ENCODE measurements around the gene PLXND1.
A peak's percentile ranks its signal among the peaks of the same experiment; 100 is the strongest.

The PLXND1 gene

GRCh38 chr3:129569856-129570255, 36.6 kb downstream of the PLXND1 start:
- H2AFZ ChIP-seq (ENCODE audit: low read depth, low read length), result no peak overlapping the region
- H3K9me3 ChIP-seq (ENCODE audit: insufficient read depth, low read length, severe bottlenecking), result no peaks in the 10 kb centered on the region
- H3K27me3 ChIP-seq (ENCODE audit: insufficient read depth, low read length, poor library complexity), result no peaks in the 10 kb centered on the region
- no peaks in the 10 kb centered on the region for H3K79me2 ChIP-seq (ENCODE audit: insufficient read depth, low read length)
- ATAC-seq (ENCODE audit: insufficient read depth, low read depth) (no peak), DNase-seq (no peak)
- TF ChIP-seq EZH2 (IDR thresholded peaks at IDR 0.05; ENCODE audit: borderline replicate concordance, low read depth, low read length, severe bottlenecking), result no peak
- no peak for TF ChIP-seq CTCF (IDR thresholded peaks at IDR 0.05; ENCODE audit: borderline replicate concordance, extremely low read depth, low read length, poor library complexity, severe bottlenecking)
- no peak overlapping the region for H3K27ac ChIP-seq (ENCODE audit: low read length)
- H3K9ac ChIP-seq (ENCODE audit: low read depth, low read length), result no peak overlapping the region
- peaks cover 45% of the 10 kb centered on the region for H4K20me1 ChIP-seq (ENCODE audit: insufficient read depth, low read length)
- no peak overlapping the region for H3K4me3 ChIP-seq (ENCODE audit: low read depth in 1 of 2, low read length in 2 of 2)
- no peaks in the 10 kb centered on the region for H3K4me1 ChIP-seq (ENCODE audit: insufficient read depth, low read length)
- no peak overlapping the region for H3K4me2 ChIP-seq (ENCODE audit: insufficient read depth, low read length)
- peaks cover 99% of the 10 kb centered on the region for H3K36me3 ChIP-seq (ENCODE audit: insufficient read depth, low read length)

- ATAC-seq (ENCODE audit: insufficient read depth, low read depth), result no peak
- H3K27me3 ChIP-seq (ENCODE audit: insufficient read depth, low read length, poor library complexity), result no peaks in the 10 kb centered on the region
- no peak overlapping the region for H2AFZ ChIP-seq (ENCODE audit: low read depth, low read length)
- no peak overlapping the region for H3K4me3 ChIP-seq (ENCODE audit: low read depth in 1 of 2, low read length in 2 of 2)
- H3K27ac ChIP-seq (ENCODE audit: low read length), result no peak overlapping the region
- no peaks in the 10 kb centered on the region for H3K79me2 ChIP-seq (ENCODE audit: insufficient read depth, low read length)
- TF ChIP-seq CTCF (IDR thresholded peaks at IDR 0.05; ENCODE audit: borderline replicate concordance, extremely low read depth, low read length, poor library complexity, severe bottlenecking) (no peak), EZH2 (IDR thresholded peaks at IDR 0.05; ENCODE audit: borderline replicate concordance, low read depth, low read length, severe bottlenecking) (no peak)
- peaks cover 99% of the 10 kb centered on the region for H3K36me3 ChIP-seq (ENCODE audit: insufficient read depth, low read length)
- peaks cover 40% of the 10 kb centered on the region for H4K20me1 ChIP-seq (ENCODE audit: insufficient read depth, low read length)
- H3K4me2 ChIP-seq (ENCODE audit: insufficient read depth, low read length), result no peak overlapping the region
- H3K9ac ChIP-seq (ENCODE audit: low read depth, low read length), result no peak overlapping the region
- no peak for DNase-seq
- H3K9me3 ChIP-seq (ENCODE audit: insufficient read depth, low read length, severe bottlenecking), result no peaks in the 10 kb centered on the region
- no peaks in the 10 kb centered on the region for H3K4me1 ChIP-seq (ENCODE audit: insufficient read depth, low read length)
Observed at GRCh38 chr3:129567939-129568338, 38.5 kb downstream of the PLXND1 start.

- Histone ChIP-seq H3K27ac (ENCODE audit: low read length) (no peak overlapping the region), H3K4me1 (ENCODE audit: insufficient read depth, low read length) (no peaks in the 10 kb centered on the region), H3K9me3 (ENCODE audit: insufficient read depth, low read length, severe bottlenecking) (no peaks in the 10 kb centered on the region), H4K20me1 (ENCODE audit: insufficient read depth, low read length) (peaks cover 34% of the 10 kb centered on the region), H2AFZ (ENCODE audit: low read depth, low read length) (no peak overlapping the region), H3K27me3 (ENCODE audit: insufficient read depth, low read length, poor library complexity) (no peaks in the 10 kb centered on the region), H3K79me2 (ENCODE audit: insufficient read depth, low read length) (no peaks in the 10 kb centered on the region), H3K9ac (ENCODE audit: low read depth, low read length) (no peak overlapping the region), H3K36me3 (ENCODE audit: insufficient read depth, low read length) (peaks cover 99% of the 10 kb centered on the region), H3K4me3 (ENCODE audit: low read depth in 1 of 2, low read length in 2 of 2) (no peak overlapping the region), H3K4me2 (ENCODE audit: insufficient read depth, low read length) (no peak overlapping the region)
- TF ChIP-seq EZH2 (IDR thresholded peaks at IDR 0.05; ENCODE audit: borderline replicate concordance, low read depth, low read length, severe bottlenecking) (no peak), CTCF (IDR thresholded peaks at IDR 0.05; ENCODE audit: borderline replicate concordance, extremely low read depth, low read length, poor library complexity, severe bottlenecking) (no peak)
- ATAC-seq (ENCODE audit: insufficient read depth, low read depth), result no peak
- DNase-seq, result no peak
Observed at GRCh38 chr3:129567176-129567705, 39.2 kb downstream of the PLXND1 start.

GRCh38 chr3:129565902-129566301, 40.6 kb downstream of the PLXND1 start:
- Histone ChIP-seq H3K9ac (ENCODE audit: low read depth, low read length) (no peak overlapping the region), H3K4me2 (ENCODE audit: insufficient read depth, low read length) (no peak overlapping the region), H3K79me2 (ENCODE audit: insufficient read depth, low read length) (no peaks in the 10 kb centered on the region), H3K9me3 (ENCODE audit: insufficient read depth, low read length, severe bottlenecking) (no peaks in the 10 kb centered on the region), H3K27me3 (ENCODE audit: insufficient read depth, low read length, poor library complexity) (no peaks in the 10 kb centered on the region), H3K4me1 (ENCODE audit: insufficient read depth, low read length) (no peaks in the 10 kb centered on the region), H3K27ac (ENCODE audit: low read length) (no peak overlapping the region), H4K20me1 (ENCODE audit: insufficient read depth, low read length) (peaks cover 28% of the 10 kb centered on the region), H3K4me3 (ENCODE audit: low read depth in 1 of 2, low read length in 2 of 2) (no peak overlapping the region), H2AFZ (ENCODE audit: low read depth, low read length) (no peak overlapping the region), H3K36me3 (ENCODE audit: insufficient read depth, low read length) (peaks cover 98% of the 10 kb centered on the region)
- DNase-seq, result no peak
- TF ChIP-seq CTCF (IDR thresholded peaks at IDR 0.05; ENCODE audit: borderline replicate concordance, extremely low read depth, low read length, poor library complexity, severe bottlenecking) (peak; percentile 8), EZH2 (IDR thresholded peaks at IDR 0.05; ENCODE audit: borderline replicate concordance, low read depth, low read length, severe bottlenecking) (no peak)
- ATAC-seq (ENCODE audit: insufficient read depth, low read depth), result no peak
